ENCODE measurements around the gene DGKQ.

DNA sequence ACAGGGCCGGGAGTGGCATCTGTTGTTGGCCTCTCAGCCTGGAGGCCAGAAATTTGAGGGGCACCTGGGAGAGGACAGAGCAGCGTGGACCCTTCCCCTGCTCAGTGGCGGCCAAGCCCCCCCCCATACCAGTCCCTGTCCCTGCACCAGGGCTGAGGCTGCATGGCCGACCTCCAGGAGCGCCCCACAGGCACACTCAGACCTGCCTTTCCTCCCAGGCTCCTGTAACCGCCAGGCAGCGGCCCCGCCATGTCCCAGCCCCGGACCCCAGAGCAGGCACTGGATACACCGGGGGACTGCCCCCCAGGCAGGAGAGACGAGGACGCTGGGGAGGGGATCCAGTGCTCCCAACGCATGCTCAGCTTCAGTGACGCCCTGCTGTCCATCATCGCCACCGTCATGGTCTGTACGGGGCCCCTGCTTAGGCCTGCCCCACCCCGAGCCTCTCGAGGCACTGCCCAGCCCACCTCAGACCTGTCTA is 25.8 kb downstream of the DGKQ start:
- TF ChIP-seq, protein P1, sequence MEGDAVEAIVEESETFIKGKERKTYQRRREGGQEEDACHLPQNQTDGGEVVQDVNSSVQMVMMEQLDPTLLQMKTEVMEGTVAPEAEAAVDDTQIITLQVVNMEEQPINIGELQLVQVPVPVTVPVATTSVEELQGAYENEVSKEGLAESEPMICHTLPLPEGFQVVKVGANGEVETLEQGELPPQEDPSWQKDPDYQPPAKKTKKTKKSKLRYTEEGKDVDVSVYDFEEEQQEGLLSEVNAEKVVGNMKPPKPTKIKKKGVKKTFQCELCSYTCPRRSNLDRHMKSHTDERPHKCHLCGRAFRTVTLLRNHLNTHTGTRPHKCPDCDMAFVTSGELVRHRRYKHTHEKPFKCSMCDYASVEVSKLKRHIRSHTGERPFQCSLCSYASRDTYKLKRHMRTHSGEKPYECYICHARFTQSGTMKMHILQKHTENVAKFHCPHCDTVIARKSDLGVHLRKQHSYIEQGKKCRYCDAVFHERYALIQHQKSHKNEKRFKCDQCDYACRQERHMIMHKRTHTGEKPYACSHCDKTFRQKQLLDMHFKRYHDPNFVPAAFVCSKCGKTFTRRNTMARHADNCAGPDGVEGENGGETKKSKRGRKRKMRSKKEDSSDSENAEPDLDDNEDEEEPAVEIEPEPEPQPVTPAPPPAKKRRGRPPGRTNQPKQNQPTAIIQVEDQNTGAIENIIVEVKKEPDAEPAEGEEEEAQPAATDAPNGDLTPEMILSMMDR (IDR thresholded peaks at IDR 0.05; ENCODE audit: insufficient read depth, low read length, poor library complexity, severe bottlenecking), result no peak
- no peak for TF ChIP-seq EZH2phosphoT487 (conservative IDR thresholded peaks at IDR 0.05; ENCODE audit: low read length)

All from SU-DHL-6 (cell line).